ENCODE measurements around the gene AXL. TPM values are rescaled to one million over a fixed set of nuclear protein-coding genes. Genes with fewer than 3 reads are reported as not detected.
"Not testable (repeated sequence)": the region's sequence is repeated elsewhere in the genome, so short reads cannot be mapped to it uniquely, and the experiment has no call there.

The AXL gene
- total RNA-seq, 2 donors from 2014 or later: 26.1 to 168 TPM

GRCh38 chr19:41226053-41226873, 7.2 kb downstream of the AXL start:
- no peaks in the 10 kb centered on the region for H3K9me3 ChIP-seq
- H3K4me1 ChIP-seq (replicated peaks): no peaks in the 10 kb centered on the region
- TF ChIP-seq CTCF (IDR thresholded peaks at IDR 0.05) (peak in 1 of 4 experiments; percentile 27), POLR2AphosphoS5 (IDR thresholded peaks at IDR 0.05) (no peak)
- WGBS: 7% methylated on average over 48 of the region's 67 CpGs
- H3K4me3 ChIP-seq: peak overlapping the region; percentile 30 to 40
- H3K27me3 ChIP-seq (replicated peaks; ENCODE audit: insufficient read depth): no peaks in the 10 kb centered on the region
- intact Hi-C loops (cut with DNase I): loop anchor here (2.0 kb wide), 1 partner anchor 37 kb away; no protein-coding TSS in a partner anchor
- no peaks in the 10 kb centered on the region for H3K36me3 ChIP-seq
- DNase-seq (ENCODE audit: low spot score): peak; percentile 37
- peak overlapping the region; percentile 72 to 75 for H3K27ac ChIP-seq

GRCh38 chr19:41226874-41227390, 7.9 kb downstream of the AXL start:
- 61% methylated on average over 9 of the region's 9 CpGs for WGBS
- TF ChIP-seq POLR2AphosphoS5 (IDR thresholded peaks at IDR 0.05) (no peak), CTCF (IDR thresholded peaks at IDR 0.05) (no peak), POLR2A (IDR thresholded peaks at IDR 0.05) (no peak)
- H3K4me1 ChIP-seq (replicated peaks): no peaks in the 10 kb centered on the region
- DNase-seq (ENCODE audit: low spot score): no peak
- no peaks in the 10 kb centered on the region for H3K9me3 ChIP-seq
- H3K27ac ChIP-seq: peak overlapping the region; percentile 72 to 75
- no peaks in the 10 kb centered on the region for H3K36me3 ChIP-seq
- peak overlapping the region; percentile 30 to 40 for H3K4me3 ChIP-seq
- H3K27me3 ChIP-seq (replicated peaks; ENCODE audit: insufficient read depth): no peaks in the 10 kb centered on the region
- intact Hi-C loops (cut with DNase I): loop anchor here (2.0 kb wide), 1 partner anchor 36 kb away; no protein-coding TSS in a partner anchor

- Histone ChIP-seq H3K27ac (no peak overlapping the region), H3K36me3 (no peaks in the 10 kb centered on the region), H3K4me1 (replicated peaks) (no peaks in the 10 kb centered on the region), H3K4me3 (no peak overlapping the region), H3K27me3 (replicated peaks; ENCODE audit: insufficient read depth) (no peaks in the 10 kb centered on the region), H3K9me3 (no peaks in the 10 kb centered on the region)
- no peak for DNase-seq (ENCODE audit: low spot score)
- WGBS: 93% methylated on average over 3 of the region's 3 CpGs
- intact Hi-C loops (cut with DNase I): no loop called here
- TF ChIP-seq CTCF (IDR thresholded peaks at IDR 0.05): no peak
- no peak for TF ChIP-seq POLR2A (IDR thresholded peaks at IDR 0.05)
- TF ChIP-seq POLR2AphosphoS5 (IDR thresholded peaks at IDR 0.05): no peak
Observed at GRCh38 chr19:41228486-41228885, 9.5 kb downstream of the AXL start.

- intact Hi-C loops (cut with DNase I); H3K4me1 ChIP-seq (replicated peaks); H3K9me3 ChIP-seq; H3K36me3 ChIP-seq; DNase-seq (ENCODE audit: low spot score); H3K27ac ChIP-seq; H3K27me3 ChIP-seq (replicated peaks; ENCODE audit: insufficient read depth); H3K4me3 ChIP-seq: not testable (repeated sequence)
- 88% methylated on average over 5 of the region's 5 CpGs for WGBS
Observed at GRCh38 chr19:41229338-41229737, 10.3 kb downstream of the AXL start.

GRCh38 chr19:41230067-41230857, 11.2 kb downstream of the AXL start:
- H3K27ac ChIP-seq: no peak overlapping the region
- no peak for DNase-seq (ENCODE audit: low spot score)
- 94% methylated on average over 3 of the region's 3 CpGs for WGBS
- TF ChIP-seq POLR2AphosphoS5 (IDR thresholded peaks at IDR 0.05) (no peak), POLR2A (IDR thresholded peaks at IDR 0.05) (no peak), CTCF (IDR thresholded peaks at IDR 0.05) (no peak)
- H3K36me3 ChIP-seq: no peaks in the 10 kb centered on the region
- intact Hi-C loops (cut with DNase I): no loop called here
- H3K9me3 ChIP-seq: no peaks in the 10 kb centered on the region
- H3K4me3 ChIP-seq: no peak overlapping the region
- H3K4me1 ChIP-seq (replicated peaks): no peaks in the 10 kb centered on the region
- no peaks in the 10 kb centered on the region for H3K27me3 ChIP-seq (replicated peaks; ENCODE audit: insufficient read depth)

Data from prostate gland (tissue), 2 donors.